ENCODE measurements around the gene LTBP2. TPM values are rescaled to one million over a fixed set of nuclear protein-coding genes. Genes with fewer than 3 reads are reported as not detected.

The LTBP2 gene
- total and polyA plus RNA-seq, 2 experiments from 2014 or later = 73.5 to 456 TPM

DNA sequence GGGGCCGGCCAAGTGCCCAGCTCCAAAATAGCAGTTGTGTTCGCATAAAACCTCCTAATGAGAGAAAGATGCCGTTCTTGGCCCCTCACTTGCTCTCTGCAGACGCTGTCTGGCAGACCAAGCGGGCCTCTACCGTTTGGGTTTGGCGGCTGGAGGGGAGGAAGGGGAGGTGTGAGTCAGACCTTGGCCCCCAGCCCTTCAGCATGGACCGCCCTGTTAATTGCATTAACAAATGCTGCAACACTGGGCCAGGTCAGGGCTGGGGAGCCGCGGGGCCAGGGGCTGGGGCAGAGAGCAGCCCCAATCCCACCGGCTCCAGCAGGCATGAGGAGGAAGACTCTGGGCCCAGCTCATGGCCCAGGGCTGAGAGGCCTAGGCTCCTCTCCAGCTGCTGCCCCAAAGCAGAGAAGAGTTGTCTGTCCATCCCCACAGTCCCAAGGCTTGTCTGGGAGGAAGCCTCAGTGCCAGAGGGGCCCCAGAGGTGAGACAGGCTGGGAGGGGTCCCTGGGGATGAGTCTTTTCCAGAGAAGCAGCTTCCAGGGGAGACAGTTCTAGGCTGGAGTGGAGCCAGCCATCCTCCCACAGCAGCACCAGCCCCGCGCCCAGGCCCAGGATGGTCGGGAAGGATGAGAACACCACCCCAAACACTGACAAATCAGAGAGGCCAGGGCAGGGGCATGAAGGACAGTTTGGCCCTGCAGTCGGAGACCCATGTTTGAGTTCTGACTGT is 16.9 kb downstream of the LTBP2 start:
- peak; percentile 77 for DNase-seq
- H4K20me1 ChIP-seq (ENCODE audit: insufficient read depth) = no peaks in the 10 kb centered on the region
- no peak overlapping the region for H2AFZ ChIP-seq
- peaks cover 94% of the 10 kb centered on the region for H3K79me2 ChIP-seq (ENCODE audit: insufficient read depth)
- peaks cover 67% of the 10 kb centered on the region for H3K4me1 ChIP-seq (ENCODE audit: insufficient read depth)
- H3K4me3 ChIP-seq = no peak overlapping the region; the same call in 1 of the 2 replicates
- H3K9ac ChIP-seq = peak overlapping the region; percentile 61
- H3K9me3 ChIP-seq (ENCODE audit: low read depth) = no peaks in the 10 kb centered on the region
- H3K9me2 ChIP-seq (ENCODE audit: insufficient read depth) = no peaks in the 10 kb centered on the region
- WGBS, 2 experiments (ENCODE audit: low coverage in 1 of 2, low lambda C conversion rate in 2 of 2, missing lambda C conversion rate in 2 of 2) = 28 to 32% methylated on average over 15 of the region's 15 CpGs
- no peaks in the 10 kb centered on the region for H3K27me3 ChIP-seq (replicated peaks; ENCODE audit: insufficient read depth)
- H3F3A ChIP-seq (ENCODE audit: insufficient read depth) = peaks cover 38% of the 10 kb centered on the region
- H3K4me2 ChIP-seq (ENCODE audit: unreplicated experiment) = peak overlapping the region; percentile 34
- TF ChIP-seq EZH2 (IDR thresholded peaks at IDR 0.05; ENCODE audit: insufficient read depth, poor library complexity, severe bottlenecking) (no peak), EZH2phosphoT487 (IDR thresholded peaks at IDR 0.05; ENCODE audit: insufficient read depth, low read depth) (no peak)
- no peaks in the 10 kb centered on the region for H3K36me3 ChIP-seq (ENCODE audit: low read depth)
- in situ Hi-C loops (cut with MboI) = no loop called here
- H3K27ac ChIP-seq = peak overlapping the region; percentile 76

DNA sequence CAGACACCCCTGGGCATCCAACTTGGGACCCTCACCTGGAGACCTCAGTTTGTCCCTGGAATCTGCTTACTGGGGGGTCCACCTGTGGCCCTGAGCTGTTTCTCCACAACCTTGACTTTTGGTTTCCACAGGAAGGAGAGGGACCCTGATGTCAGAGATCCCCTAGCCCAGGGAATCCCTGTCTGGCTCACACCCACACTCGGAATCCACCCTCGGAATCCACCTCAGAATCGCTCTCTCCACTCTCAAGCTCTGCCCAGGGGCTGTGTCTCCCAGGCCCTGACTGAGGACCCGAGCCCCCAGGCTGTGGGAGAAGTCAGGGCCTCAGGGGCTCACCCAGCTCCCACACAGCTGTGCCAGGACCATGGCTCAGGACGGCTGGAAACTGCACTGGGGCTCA is 17.4 kb downstream of the LTBP2 start:
- in situ Hi-C loops (cut with MboI) = no loop called here
- no peak for DNase-seq
- 14 to 27% methylated on average over 5 of the region's 5 CpGs for WGBS, 2 experiments (ENCODE audit: low coverage in 1 of 2, low lambda C conversion rate in 2 of 2, missing lambda C conversion rate in 2 of 2)
- Histone ChIP-seq H3K36me3 (ENCODE audit: low read depth) (no peaks in the 10 kb centered on the region), H3K27me3 (replicated peaks; ENCODE audit: insufficient read depth) (no peaks in the 10 kb centered on the region), H4K20me1 (ENCODE audit: insufficient read depth) (no peaks in the 10 kb centered on the region), H3K4me1 (ENCODE audit: insufficient read depth) (peaks cover 67% of the 10 kb centered on the region), H3K4me2 (ENCODE audit: unreplicated experiment) (peak overlapping the region; percentile 34), H3K9ac (peak overlapping the region; percentile 61), H3K79me2 (ENCODE audit: insufficient read depth) (peaks cover 94% of the 10 kb centered on the region), H3K9me2 (ENCODE audit: insufficient read depth) (no peaks in the 10 kb centered on the region), H3K9me3 (ENCODE audit: low read depth) (no peaks in the 10 kb centered on the region), H2AFZ (no peak overlapping the region), H3F3A (ENCODE audit: insufficient read depth) (peaks cover 41% of the 10 kb centered on the region), H3K4me3 (no peak overlapping the region; the same call in 1 of the 2 replicates), H3K27ac (peak overlapping the region; percentile 76)
- no peak for TF ChIP-seq EZH2 (IDR thresholded peaks at IDR 0.05; ENCODE audit: insufficient read depth, poor library complexity, severe bottlenecking)
- TF ChIP-seq EZH2phosphoT487 (IDR thresholded peaks at IDR 0.05; ENCODE audit: insufficient read depth, low read depth) = no peak

DNA sequence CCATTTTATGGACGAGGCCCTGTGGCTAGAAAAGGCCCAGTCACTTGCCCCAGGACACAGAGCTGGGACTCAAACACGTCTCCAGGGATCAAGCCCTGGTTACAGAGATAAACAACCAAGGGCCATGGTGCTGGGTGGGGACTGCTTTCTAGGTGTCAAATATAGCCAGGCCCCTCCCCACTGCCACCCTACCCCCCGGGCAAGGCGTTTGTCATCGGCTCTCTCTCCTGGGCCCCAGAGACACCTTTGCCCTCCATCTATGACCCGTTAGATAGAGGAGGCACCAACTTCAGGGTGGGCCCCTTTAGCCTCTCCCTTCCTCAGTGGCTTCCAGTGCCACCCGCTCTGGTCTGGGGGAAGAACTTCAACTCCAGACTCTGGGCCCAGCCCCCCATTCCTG is 18.0 kb downstream of the LTBP2 start:
- H2AFZ ChIP-seq = no peak overlapping the region
- no peak for TF ChIP-seq EZH2 (IDR thresholded peaks at IDR 0.05; ENCODE audit: insufficient read depth, poor library complexity, severe bottlenecking)
- TF ChIP-seq EZH2phosphoT487 (IDR thresholded peaks at IDR 0.05; ENCODE audit: insufficient read depth, low read depth) = no peak
- no peak overlapping the region for H3K4me3 ChIP-seq
- no peak overlapping the region for H3K4me2 ChIP-seq (ENCODE audit: unreplicated experiment)
- no peaks in the 10 kb centered on the region for H4K20me1 ChIP-seq (ENCODE audit: insufficient read depth)
- peak overlapping the region; percentile 61; the same call in 1 of the 2 replicates for H3K9ac ChIP-seq
- H3K27me3 ChIP-seq (replicated peaks; ENCODE audit: insufficient read depth) = no peaks in the 10 kb centered on the region
- no peak for DNase-seq
- H3K27ac ChIP-seq = peak overlapping the region; percentile 76
- H3K9me2 ChIP-seq (ENCODE audit: insufficient read depth) = no peaks in the 10 kb centered on the region
- no peaks in the 10 kb centered on the region for H3K36me3 ChIP-seq (ENCODE audit: low read depth)
- in situ Hi-C loops (cut with MboI) = no loop called here
- peaks cover 41% of the 10 kb centered on the region for H3F3A ChIP-seq (ENCODE audit: insufficient read depth)
- H3K79me2 ChIP-seq (ENCODE audit: insufficient read depth) = peaks cover 94% of the 10 kb centered on the region
- no peaks in the 10 kb centered on the region for H3K9me3 ChIP-seq (ENCODE audit: low read depth)
- peaks cover 65% of the 10 kb centered on the region for H3K4me1 ChIP-seq (ENCODE audit: insufficient read depth)
- WGBS, 2 experiments (ENCODE audit: low coverage in 1 of 2, low lambda C conversion rate in 2 of 2, missing lambda C conversion rate in 2 of 2) = 92 to 97% methylated on average over 7 of the region's 7 CpGs

DNA sequence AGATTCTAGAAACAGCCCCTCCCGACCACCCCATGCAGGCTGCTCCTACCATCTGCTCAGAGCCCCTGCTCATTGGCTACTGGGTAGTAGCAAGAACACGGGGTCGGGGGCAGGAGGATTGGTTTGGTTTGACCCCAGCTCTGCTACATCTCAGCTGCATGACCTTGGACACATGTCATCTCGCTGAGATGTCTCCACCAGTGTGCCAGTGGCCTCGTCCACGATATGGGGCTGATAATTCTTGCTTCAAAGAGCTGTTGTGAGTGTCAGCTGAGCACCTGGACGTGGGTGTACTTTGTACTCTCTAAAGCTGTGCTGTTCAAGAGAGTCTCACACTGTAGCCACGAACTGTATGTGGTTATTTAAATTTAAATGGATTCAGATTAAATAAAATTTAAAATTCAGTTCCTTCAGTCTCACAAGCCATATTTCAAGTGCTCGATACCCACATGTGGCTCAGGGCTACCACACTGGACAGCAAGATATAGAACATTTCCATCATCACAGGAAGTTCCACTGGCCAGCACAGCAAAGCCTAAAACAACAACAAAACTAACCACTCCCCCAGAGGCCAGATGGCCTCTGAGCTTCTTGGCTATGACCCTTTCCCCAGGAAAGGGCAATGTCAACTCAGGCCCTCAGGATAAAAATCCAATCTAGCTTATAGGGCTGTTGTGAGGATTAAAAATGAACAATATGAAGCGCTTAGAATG is 18.6 kb downstream of the LTBP2 start:
- H3K27me3 ChIP-seq (replicated peaks; ENCODE audit: insufficient read depth) = no peaks in the 10 kb centered on the region
- TF ChIP-seq EZH2phosphoT487 (IDR thresholded peaks at IDR 0.05; ENCODE audit: insufficient read depth, low read depth) (no peak), EZH2 (IDR thresholded peaks at IDR 0.05; ENCODE audit: insufficient read depth, poor library complexity, severe bottlenecking) (no peak)
- peaks cover 94% of the 10 kb centered on the region for H3K79me2 ChIP-seq (ENCODE audit: insufficient read depth)
- H3K27ac ChIP-seq = peak overlapping the region; percentile 76
- no peak overlapping the region for H3K4me3 ChIP-seq
- no peaks in the 10 kb centered on the region for H4K20me1 ChIP-seq (ENCODE audit: insufficient read depth)
- DNase-seq = no peak
- peaks cover 60% of the 10 kb centered on the region for H3K4me1 ChIP-seq (ENCODE audit: insufficient read depth)
- no peak overlapping the region for H3K9ac ChIP-seq
- H3K9me3 ChIP-seq (ENCODE audit: low read depth) = no peaks in the 10 kb centered on the region
- no peak overlapping the region for H3K4me2 ChIP-seq (ENCODE audit: unreplicated experiment)
- WGBS, 2 experiments (ENCODE audit: low coverage in 1 of 2, low lambda C conversion rate in 2 of 2, missing lambda C conversion rate in 2 of 2) = 96% methylated on average over 10 of the region's 10 CpGs
- no peaks in the 10 kb centered on the region for H3K9me2 ChIP-seq (ENCODE audit: insufficient read depth)
- H3F3A ChIP-seq (ENCODE audit: insufficient read depth) = peaks cover 41% of the 10 kb centered on the region
- no peak overlapping the region for H2AFZ ChIP-seq
- H3K36me3 ChIP-seq (ENCODE audit: low read depth) = no peaks in the 10 kb centered on the region
- in situ Hi-C loops (cut with MboI) = no loop called here
